Fibroblast of the aortic adventitia (primary cell): Measurements from ENCODE around the gene SH3PXD2A. TPM values are rescaled to one million over a fixed set of nuclear protein-coding genes. Genes with fewer than 3 reads are reported as not detected.

Source experiments
- DNase-seq: peaks from one replicate; pipeline ENCODE4 v3.0.0-alpha.2; 2010; ENCODE audit warnings: low read depth
- H3K4me3 ChIP-seq: 2 replicates; pipeline ENCODE4 v1.5.1; 2011; ENCODE audit warnings: low read depth, mild to moderate bottlenecking, control low read depth, low read length, moderate library complexity
- CTCF ChIP-seq: IDR thresholded peaks from 2 replicates; pipeline ENCODE4 v1.5.1; 2011; ENCODE audit warnings: mild to moderate bottlenecking, low read length, control low read depth, inconsistent platforms; ENCODE audit not compliant: insufficient read depth
- total RNA-seq: library from RNA; depleted of rRNA; stranded (reverse); fragments of >200 nt; gene quantifications from 2 replicates; pipeline ENCODE4 v1.2.3, GENCODE V29; 2012; ENCODE audit warnings: low replicate concordance

SH3PXD2A gene
- total RNA-seq, 1 donor, result 20.4 TPM

GRCh38 chr10:103578782-103579382, 276.5 kb downstream of the SH3PXD2A start:
- DNase-seq, result no peak
- no peak for TF ChIP-seq CTCF
- H3K4me3 ChIP-seq, result no peak overlapping the region

DNA sequence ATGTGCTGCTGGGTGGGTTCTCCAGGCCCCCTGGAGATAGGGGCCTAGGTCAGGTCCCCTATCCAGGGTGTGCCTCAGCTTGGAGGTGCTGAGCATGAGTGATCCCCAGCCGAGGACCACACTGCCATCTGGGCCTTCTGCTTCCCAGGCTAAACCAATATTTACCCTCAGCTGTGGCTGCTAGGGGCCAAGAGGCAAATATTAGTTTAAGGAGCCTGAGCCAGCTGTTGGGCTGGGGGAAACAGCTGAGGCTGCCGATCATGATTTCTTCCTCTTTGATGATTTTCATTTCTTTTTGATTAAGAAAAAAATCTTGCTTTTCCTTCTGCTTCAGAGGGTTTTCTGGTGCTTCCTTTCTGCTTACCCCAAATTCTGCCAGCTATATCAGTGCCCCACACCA, 278.5 kb downstream of the SH3PXD2A start:
- no peak for DNase-seq
- no peak for TF ChIP-seq CTCF

GRCh38 chr10:103576076-103576471, 279.3 kb downstream of the SH3PXD2A start:
- no peak for DNase-seq
- TF ChIP-seq CTCF, result no peak
- no peak overlapping the region for H3K4me3 ChIP-seq

More for the DNA sequence above, 278.5 kb downstream of the SH3PXD2A start:
- no peak overlapping the region for H3K4me3 ChIP-seq

GRCh38 chr10:103575416-103576075, 279.8 kb downstream of the SH3PXD2A start:
- no peak for DNase-seq
- TF ChIP-seq CTCF, result no peak
- no peak overlapping the region for H3K4me3 ChIP-seq

DNA sequence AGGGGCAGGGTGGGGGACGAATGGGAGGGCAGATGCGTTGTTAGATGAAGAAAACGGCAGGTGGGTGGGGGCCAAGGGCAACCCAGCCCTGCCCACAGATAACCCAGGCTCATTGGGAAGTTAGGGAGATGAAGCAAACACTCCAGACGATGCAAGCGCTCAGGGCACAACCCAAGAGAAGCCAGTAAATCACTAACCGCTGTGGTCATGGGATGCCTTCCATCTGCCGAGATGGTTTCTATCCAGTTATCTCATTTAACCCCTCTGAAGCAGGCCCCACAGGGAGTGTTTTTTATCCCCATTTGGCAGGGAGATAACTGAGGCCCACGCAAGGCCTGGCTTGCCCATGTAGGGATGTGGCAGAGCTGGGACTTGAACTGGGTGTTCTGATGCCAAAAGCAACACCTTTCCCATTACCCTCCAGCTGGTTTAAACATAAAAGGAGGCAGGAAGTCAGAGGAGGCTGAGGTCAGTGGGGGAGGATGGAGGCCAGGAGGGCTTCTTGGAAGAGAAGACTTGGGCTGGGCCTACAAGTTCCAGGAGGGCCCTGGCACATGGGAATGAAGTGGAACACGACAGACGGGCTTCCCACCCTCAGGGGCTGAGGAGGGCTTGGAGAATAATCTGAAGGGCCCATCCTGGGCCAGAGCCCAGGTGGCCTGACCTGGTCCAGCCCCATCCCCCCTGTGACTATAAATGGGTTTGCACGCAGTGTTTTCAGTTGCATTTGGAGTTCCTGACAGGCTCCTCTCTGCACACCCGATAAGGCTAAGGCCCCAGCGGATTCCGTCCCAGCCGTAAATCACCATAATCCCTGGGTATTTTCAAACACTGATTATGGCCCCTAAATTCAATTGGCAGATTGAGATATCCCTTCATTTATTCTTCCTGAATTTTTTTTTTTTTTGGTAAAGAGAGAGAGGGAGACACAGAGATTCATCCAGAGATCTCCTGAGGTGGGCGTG, 281.0 kb downstream of the SH3PXD2A start:
- no peak overlapping the region for H3K4me3 ChIP-seq
- no peak for TF ChIP-seq CTCF
- DNase-seq, result peak; percentile 6

DNA sequence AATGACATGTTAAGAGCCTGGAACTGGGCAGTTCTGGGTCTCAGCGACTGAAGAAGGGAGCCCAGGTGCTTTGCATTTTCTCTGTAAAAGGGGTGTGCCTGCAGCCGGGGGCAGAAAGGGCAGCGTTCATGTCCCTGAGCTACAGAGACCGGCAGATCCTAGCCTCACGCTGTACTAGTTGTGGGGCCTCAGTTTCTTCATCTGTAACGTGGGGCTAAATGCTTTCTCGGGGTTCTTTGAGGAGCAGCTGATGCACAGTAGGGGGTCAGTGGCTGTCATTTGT, 282.2 kb downstream of the SH3PXD2A start:
- no peak overlapping the region for H3K4me3 ChIP-seq
- no peak for DNase-seq
- TF ChIP-seq CTCF, result no peak
